HG03025 (cell line): ENCODE measurements around the gene HDAC7.
A peak's percentile ranks its signal among the peaks of the same experiment; 100 is the strongest.

ENCODE experiments used
- ATAC-seq: cut with Tn5 transposase; IDR thresholded peaks from one replicate; pipeline ENCODE4 v1.9.1; 2021; ENCODE audit warnings: mild to moderate bottlenecking, moderate library complexity; ENCODE audit not compliant: unreplicated experiment, low FRiP score

Gene HDAC7

DNA sequence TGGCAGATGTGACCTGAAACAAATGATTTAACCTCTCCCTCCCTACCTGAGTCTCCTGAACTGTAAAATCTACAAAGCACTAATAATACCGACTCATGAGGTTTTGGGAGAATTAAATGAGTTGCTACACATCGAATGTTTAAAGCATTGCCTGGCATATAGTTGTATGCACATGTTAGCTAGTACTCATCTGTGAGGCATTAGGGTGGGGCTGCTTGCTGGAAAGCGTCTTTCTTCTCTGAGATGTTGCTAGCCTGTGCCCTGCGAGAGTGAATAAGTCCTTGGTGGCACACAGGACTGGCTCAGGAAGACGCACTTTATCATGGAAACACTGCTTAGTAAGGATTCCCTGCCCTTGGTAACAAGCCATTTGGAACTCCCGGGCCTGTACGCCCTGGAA lies 67.2 kb downstream of the HDAC7 start:
- no peak for ATAC-seq

DNA sequence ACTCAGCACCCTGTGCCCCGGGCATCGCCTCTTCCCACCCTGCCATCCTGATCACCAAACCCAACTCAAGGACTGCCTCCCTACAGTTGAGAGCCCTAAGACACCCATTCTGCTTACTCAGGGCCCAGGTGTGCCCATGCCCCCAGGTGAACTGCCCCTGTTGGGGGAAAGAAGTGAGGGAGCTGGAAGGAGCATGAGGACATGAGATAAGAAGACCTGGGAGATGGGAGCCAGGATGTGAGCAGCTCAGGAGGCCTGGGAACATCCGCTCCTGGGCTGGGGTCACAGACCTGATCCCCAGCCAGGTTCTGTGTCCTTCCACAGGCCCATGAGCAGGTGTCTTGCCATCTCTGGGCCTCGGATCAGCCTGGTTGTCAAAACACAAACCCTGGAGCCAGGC lies 67.6 kb downstream of the HDAC7 start:
- no peak for ATAC-seq

DNA sequence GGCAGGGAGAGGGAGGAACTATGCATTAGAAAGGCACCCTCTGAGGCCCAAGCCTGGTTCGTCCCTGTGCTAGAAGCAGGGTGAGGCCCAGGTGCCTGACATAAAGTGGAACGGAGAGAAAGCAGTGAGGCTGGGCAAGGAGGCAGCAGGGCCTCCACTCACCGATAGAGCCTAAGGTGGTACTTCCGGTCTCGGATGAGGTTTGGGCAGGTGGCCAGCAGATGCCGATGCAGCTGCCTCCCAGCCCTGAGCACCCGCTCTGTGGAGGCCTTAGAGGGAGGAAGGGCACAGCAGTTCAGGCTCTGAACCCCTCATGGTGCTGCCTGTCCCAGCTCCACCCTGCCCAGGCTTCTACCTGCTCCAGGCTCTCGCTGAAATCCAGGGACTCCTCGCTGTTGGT lies 68.1 kb downstream of the HDAC7 start:
- no peak for ATAC-seq

DNA sequence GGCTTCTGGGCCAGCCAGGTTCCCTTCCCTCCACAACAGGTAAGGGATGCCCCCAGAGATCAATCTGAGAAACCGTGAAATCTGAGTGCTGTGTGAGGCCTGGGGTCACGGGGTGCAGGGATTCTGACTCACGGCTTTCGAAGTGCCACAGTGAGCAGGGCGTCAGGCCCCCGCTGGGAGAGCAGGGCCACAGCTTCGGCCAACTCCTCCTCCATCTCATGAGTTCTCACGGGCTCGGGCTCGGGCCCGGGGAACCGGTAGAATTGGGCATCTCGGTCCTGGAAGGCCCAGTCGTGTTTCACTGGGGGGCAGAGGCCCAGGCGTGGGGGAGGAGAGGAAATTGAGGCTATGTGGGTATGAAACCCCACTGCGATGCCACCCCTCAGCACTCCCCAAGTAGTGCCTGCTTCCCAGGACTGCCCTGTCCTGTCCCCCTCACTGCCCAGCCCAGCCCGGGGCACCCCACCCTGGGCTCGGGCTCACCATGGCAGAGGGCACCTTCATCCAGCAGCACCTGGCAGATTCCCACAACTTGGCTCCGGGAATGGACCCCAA lies 68.7 kb downstream of the HDAC7 start:
- ATAC-seq: no peak

DNA sequence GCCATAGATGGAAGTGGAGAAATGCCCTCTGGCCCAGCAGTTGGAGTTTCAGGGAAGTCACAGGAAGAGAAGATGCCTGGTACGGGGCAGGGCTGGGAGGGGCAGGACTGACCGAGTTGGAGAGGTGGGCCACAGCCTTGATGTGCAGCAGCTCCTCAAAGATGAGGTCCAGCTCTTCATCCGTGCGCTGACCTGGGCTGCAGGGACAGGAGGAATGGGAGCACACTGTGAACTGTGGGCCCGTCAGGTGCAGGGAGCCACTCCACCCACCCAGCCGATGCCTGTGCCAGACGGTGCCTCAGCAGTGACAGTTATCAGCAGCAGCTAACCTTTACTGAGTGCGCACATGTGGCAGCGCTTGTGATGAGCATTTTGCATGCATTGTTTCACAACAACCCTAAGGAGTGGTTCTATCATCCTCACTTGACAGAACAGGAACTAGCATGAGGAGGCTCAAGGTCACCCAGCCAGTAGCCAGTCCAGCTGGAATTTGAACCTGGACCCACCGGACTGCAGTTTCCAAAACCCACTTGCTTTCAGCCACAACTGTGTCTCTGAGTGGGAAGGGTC lies 69.4 kb downstream of the HDAC7 start:
- ATAC-seq: no peak

DNA sequence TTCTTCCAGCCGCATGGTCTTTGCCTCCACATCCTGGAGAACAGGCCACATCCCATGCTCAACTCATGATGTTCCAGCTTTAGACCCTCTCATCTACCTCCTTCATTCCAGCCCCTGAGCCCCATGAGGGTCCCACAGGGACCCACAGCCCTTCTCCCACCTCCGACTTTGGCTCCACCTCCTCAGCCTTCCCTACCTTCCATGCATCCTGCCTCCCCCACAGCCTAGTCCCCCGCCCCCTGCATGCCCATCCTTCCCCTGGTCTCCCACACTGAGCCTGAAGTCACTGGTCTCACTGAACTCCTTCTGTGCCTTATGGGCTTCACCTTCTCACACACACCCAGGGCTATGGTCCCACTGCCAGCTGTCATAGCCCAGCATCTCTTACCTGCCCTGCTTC lies 70.8 kb downstream of the HDAC7 start:
- no peak for ATAC-seq

DNA sequence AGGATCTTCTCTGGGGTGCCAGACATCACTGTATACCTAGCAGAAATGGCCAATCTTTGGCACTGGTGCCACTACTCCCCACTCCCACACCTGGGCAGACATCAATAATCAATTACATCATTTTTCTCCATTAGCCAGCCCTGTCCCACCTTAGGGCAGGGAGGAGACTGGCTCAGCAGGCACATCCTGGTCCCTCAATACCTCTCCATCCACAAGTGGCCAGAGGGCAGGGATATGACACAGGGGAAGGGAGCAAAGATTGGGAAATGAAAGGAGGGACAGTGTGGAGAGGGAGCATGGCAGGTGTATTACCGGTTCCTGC lies 71.2 kb downstream of the HDAC7 start:
- ATAC-seq: no peak

DNA sequence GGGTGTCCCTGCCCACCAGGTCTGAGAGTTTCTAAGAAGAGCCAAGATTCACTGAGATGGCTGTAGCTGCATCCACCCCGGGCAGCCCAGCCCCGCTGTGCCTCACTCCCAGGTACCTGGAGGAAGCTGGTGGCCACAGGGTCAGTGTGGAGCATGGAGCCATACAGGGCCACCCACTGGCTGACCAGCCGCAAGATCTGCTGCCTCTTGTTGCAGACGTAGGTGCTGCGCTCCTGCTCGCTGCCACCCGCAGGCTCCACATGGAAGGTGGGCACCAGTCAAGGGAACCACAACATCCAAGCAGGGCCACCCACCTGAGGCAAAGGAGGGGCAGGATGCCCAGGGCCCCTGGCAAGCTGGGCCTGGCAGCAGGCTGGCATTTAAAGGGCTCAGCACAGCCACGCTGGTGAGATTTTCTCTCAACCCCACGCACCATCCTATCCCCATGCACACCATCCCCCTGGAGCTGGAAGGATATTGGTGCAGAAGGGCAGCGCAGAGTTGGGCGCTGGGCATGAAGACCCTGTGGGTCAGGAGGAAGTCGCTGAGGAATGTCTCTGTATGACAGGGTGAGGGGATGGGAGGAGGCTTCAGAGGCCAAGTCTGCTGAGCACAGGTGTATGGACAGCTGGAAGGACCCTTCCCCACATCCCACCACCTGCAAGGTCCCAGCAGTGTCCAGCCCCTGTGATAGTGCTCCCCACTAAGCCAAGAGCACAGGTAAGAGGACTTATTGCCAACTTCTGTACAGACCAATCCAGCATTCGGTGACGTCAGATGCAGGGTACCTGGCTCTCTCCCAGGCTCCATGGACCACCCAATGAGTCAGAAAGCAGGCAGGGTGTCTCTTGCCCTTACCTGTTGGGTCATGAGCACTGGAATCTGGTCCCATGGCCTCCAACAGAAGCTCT lies 71.9 kb downstream of the HDAC7 start:
- ATAC-seq: no peak

DNA sequence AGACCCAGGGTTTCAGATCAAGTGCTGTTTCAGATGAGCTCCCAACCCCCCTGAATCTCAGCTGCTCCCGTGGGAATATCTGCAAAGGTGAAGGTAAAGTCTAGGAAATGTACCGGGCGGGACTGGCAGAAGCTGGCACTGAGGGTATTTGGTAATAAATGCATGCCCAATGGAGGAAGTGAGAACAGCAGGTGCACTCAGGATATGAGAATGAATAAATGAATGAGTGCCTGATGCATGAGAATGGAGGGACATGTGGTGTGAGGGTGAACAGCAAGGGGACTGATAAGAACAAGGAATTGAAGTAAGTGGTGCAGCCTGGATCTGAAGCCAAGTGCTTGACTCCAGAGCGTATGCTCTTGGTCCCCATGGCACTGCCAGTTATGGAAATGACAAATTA lies 72.6 kb downstream of the HDAC7 start:
- no peak for ATAC-seq

DNA sequence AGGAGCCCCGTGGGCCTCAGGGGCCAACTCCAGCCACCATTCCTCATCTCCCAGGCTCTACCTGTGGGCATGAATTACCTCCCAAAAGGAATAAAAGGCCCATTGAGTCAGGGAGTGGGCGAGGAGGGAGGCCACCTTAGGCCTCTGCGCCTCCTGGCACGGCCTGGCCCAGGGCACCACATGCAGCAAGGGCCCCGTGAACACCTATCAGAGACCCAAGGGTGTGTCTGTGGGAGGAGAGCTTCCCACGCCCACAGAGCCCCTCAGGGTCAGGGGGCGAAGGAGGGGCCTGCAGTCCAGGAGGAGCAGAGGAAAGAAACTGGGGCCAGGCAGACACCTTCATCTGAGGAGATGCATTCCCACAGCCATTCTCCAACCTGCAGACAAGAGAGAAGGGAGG lies 73.2 kb downstream of the HDAC7 start:
- no peak for ATAC-seq

DNA sequence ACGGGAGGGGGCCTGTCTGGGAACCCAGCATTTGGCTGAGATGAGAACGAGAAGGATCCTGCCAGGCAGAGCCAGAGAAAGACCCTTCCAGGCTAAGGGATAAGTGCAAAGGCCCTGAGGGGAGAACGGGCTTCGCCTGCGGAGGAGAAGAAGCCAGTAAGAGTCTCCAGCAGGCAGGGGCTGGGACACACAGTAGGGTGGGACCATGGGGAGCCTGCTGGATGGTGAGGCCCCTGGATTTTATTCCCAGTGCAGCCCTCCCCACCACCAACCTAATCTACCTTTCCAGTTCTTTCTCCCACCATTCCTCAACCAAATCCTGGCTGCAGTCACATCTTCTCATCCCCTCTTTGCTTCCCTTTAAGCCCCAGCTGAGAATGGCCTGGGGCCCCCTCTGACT lies 73.6 kb downstream of the HDAC7 start:
- ATAC-seq: no peak

DNA sequence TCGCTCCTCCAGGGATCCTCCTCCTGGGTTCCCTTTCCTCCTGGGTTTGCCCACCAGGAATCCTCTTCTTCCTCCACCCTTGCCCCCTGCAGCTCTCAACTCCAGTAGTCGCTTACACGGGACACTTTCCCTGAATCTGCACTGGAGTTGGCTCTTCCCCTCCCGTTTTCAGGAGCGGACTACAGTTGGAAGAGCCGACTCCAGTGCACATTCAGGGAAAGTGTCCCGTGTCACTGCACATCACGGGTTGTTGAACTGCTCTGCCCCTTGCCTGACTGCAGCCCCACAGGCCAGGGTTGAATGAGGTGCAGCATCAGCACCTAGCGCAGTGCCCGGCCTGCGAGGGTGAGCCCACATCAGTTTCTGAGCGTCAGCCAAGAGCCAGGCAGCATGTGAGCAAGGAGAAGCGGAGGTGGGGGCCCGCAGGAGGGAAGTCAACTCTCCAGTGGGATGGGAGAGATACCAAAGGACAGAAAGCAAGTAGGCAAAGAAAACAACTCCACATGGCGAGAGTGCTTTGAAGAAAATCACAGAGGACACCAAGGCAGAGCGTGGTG lies 74.1 kb downstream of the HDAC7 start:
- ATAC-seq: no peak

DNA sequence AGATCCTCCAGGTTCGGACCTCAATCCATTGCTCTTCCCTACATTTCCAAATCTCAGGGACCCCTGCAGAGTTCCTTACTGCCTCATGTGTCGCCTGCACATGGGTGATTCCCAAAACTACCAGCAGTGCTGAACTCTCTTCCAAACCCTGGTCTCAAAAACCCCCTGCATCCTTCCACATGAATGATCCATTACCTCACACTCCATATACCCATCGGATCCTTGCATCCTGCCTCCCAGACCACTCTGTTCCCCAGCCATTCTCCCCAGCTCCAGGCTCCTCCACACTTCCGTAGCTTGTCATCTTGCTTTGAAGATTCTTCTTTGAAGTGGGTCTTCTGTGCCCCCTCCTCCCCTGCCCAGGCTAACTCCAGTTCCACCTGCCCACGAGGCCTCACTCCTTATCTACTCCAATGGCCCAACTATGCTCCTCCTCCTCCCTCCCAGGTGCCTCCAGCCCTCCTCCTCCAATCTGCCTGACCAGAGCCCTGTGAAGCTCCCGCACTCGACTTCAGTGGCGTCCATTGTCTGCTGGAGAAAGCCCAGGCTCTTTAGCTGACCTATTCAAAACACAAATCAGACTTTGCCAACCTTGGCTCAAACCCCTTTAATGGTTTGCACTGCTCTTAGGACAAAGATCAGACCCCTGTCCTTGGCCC lies 74.8 kb downstream of the HDAC7 start:
- ATAC-seq: no peak

DNA sequence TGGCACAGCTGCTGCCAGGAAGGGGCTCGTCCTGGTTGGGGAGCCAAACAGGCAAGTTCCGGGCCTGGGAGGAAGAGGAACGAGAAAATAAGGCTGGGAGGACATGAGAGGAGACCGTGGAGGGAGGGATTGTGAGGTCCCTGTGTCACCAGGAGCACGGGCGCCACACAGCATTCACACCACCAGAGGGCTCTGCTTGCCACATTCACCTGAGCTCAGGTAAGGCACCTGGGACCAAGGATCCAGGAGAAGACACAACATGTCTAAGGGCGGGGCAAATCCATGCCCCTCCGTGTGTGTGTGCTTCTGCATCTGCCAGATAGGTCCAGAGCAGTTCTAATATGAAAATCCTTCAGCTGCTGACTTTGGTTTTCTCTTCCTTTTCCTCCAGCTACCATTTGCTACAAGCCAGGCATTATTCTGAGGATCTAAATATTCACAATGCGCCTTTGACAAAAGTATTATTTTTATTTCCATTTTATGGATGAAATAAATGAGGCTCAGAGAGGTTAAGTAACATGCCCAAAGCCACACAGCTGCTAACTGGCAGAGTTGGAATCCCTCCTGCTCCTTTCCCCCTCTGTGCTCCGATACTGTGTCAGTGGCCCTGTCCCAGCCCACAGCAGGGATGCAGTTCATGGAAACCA lies 75.6 kb downstream of the HDAC7 start:
- no peak for ATAC-seq

DNA sequence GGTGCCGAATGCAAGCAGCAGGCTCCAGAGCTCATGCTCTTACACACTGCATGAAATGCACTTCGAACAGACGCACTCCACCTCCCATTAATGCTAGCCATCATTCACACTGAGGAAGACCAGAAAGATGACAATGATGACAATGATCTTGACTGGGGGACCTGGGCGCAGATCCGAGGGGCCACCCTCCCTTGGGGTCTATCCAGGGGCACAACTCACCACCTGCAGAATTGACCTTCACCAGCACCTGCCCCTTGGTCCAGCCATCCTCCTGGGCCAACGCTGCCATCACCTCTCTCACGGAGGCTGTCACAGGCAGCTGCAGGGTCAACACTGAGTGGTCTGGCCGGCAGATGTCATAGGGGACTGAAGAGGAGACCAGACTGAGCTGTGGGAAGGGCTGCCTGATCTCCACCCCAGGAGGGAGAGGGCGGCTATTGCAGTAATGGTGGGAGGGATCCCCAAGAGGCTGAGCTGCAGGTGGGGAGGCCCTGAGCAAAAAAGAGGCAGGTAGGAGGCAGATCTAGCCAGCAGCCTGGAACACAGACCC lies 76.3 kb downstream of the HDAC7 start:
- ATAC-seq: no peak

DNA sequence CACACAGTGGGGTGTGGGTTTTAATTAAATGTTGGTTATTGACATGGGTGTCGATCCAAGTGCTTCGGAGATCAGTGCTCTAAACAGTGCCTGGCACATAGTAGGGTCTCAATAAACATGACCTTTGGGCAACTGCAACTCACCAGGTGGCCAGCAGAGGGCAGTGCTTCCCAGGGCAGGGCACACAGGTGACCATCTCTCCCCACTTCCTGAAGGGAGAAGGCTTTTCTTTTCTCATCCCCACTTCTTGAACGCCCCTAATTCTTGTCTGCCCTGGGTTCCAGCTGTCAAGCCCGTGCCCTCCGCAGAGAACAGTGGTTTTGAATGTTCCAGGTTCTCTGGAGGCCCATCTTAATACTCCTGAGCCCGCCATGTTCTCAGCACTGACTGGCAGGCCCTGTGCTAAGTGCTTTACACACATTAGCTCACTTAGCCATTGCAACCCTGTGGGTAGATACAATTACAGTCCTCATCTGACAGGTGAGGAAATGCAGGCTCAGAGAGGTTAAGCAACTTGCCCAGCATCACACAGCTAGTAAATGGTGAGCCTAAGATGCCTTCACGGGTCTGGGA lies 77.4 kb downstream of the HDAC7 start:
- no peak for ATAC-seq

DNA sequence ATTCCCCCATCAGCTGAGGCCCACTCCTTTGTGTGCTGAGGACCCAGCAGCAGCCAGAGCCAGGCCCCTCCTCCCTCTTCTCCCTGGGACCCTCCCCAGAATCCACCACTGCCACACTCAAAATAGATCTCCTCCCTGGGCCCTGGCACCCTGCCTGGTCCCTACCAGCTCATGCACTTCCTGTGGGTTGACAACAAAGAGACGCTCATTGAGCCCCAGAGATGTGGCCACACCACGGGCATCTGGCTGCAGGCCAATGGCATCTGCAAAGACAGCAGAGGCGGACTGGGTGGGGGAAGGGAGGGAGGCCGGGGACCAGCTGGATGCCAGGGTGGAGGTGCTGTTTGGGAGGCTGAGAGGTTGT lies 78.4 kb downstream of the HDAC7 start:
- no peak for ATAC-seq

DNA sequence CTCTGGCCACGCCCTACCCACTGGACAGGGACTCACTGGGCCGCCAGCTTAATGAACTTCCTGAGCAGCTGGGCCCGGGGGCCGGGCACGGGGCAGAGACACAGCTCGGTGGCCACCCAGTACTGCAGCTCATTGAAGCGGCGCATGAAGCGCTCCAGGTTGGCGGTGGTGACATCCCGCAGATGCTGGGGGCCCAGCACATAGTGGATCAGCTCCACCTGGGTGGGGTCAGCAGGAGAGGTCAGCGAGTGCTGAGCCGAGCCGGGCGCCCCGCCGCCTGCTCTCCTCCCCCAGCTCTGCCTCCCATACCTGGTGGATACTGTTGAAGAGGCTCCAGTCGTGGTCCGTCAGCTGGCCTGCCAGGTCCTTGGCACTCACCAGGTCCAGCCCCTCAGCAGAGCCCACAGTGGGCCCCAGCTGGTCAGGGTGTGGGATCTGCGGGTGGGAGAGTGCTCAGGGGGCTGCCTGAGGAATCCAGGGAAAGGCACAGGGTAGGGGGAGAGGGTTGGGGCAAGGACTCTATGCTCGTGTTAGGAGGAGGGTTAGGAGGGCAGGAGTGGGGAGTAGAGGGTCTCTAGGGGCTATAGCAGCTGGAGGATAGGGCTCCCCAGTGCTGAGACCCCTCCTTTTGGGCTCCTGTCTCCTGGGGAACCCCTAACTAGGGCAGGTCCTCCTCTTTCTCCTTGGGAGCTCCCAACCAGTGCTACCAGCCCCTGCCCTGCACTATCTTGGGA lies 78.9 kb downstream of the HDAC7 start:
- ATAC-seq: peak; percentile 36

DNA sequence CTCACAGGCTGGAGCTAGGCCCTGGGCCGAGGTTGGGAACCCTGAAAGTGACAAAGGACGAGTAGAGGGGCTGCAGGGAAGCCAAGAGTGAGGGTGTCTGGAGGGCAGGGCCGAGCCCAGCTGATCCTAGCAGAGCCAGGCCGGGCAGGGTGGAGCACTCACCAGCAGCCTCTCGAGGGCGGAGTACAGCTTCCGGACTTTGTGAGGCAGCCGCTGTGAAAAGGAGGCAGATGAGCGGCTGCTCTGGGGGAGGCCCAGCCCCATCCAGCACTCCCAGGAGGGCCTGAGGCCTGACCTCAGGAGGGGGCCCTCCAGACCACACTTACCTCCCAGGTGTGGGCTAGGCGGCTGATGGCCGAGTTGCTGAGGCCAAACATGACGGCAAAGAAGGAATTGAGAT lies 79.7 kb downstream of the HDAC7 start:
- peak; percentile 63 for ATAC-seq

DNA sequence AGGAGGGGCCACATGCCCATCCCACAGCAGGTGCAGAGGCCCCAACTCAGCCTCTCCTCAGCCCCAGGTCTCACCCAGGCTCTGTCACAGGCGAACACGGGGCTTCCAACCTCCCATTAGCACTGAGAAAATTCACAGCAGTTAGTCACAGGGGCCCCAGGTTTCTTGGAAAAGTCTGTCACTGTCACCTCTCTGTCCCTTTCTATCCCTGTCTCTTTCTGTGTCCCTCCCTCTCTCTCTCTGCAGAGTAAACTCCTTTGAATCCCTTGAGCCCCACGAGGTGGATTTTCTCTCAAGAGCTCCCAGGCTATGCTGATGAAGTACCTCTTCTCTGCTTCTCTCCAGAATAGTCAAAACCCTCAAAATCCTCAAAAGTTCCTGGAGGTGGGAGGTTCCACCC lies 80.4 kb downstream of the HDAC7 start:
- no peak for ATAC-seq
